Liver (tissue), 3 donors: ENCODE results near the gene NME8.

ENCODE experiments used
- CTCF ChIP-seq: fragments of 150-350 bp; IDR thresholded peaks from 2 replicates; pipeline ENCODE4 v1.5.1; 2017; ENCODE audit warnings: improper control_type of control experiment, low read depth, low read length; ENCODE audit not compliant: missing input control
- EGR1 ChIP-seq, 2 donors: IDR thresholded peaks; 2 replicates each; pipeline ENCODE4 v1.6.1; 2016 to 2018; ENCODE audit warnings: antibody characterized with exemption in 2 of 2, low read depth in 2 of 2
- FOXA2 ChIP-seq: IDR thresholded peaks from 2 replicates; pipeline ENCODE4 v1.6.1; 2016; ENCODE audit warnings: antibody characterized with exemption
- HNF4A ChIP-seq, 2 donors: conservative IDR thresholded peaks; 2 replicates each; pipeline ENCODE4 v1.6.1; 2016; ENCODE audit warnings: antibody characterized with exemption in 2 of 2, mild to moderate bottlenecking in 2 of 2
- JUND ChIP-seq, 2 donors: IDR thresholded peaks; 2 replicates each; pipeline ENCODE4 v1.6.1; 2016; ENCODE audit warnings: antibody characterized with exemption in 2 of 2
- MAX ChIP-seq: IDR thresholded peaks from 2 replicates; pipeline ENCODE4 v1.6.1; 2016; ENCODE audit warnings: antibody characterized with exemption
- TAF1 ChIP-seq: conservative IDR thresholded peaks from 2 replicates; pipeline ENCODE4 v1.6.1; 2016; ENCODE audit warnings: antibody characterized with exemption, mild to moderate bottlenecking
- donor health status: healthy.
- donor health status: healthy.

GRCh38 chr7:37915438-37915837, 67.0 kb downstream of the NME8 start:
- TF ChIP-seq CTCF = no peak
- TF ChIP-seq JUND (IDR thresholded peaks at IDR 0.05) = no peak
- no peak for TF ChIP-seq EGR1 (IDR thresholded peaks at IDR 0.05; ENCODE audit: low read depth in 2 of 2)
- TF ChIP-seq TAF1 = no peak
- no peak for TF ChIP-seq HNF4A (conservative IDR thresholded peaks at IDR 0.05)
- TF ChIP-seq MAX = no peak
- TF ChIP-seq FOXA2 = no peak
